NCI-H2107 (cell line): ENCODE data around the gene TREM1.
"Not testable (repeated sequence)": the region's sequence is repeated elsewhere in the genome, so short reads cannot be mapped to it uniquely, and the experiment has no call there.

Experiments used
- DNase-seq: peaks from one replicate; lab custom pipeline; 2025; lab: John Stamatoyannopoulos, UW

The TREM1 gene

GRCh38 chr6:41297248-41297647, 10.8 kb upstream of the TREM1 start:
- not testable (repeated sequence) for DNase-seq

GRCh38 chr6:41294214-41294872, 7.9 kb upstream of the TREM1 start:
- DNase-seq, result no peak

- DNase-seq, result no peak
These were observed 5.2 kb upstream of the TREM1 start for GRCh38 chr6:41291717-41292116.

- no peak for DNase-seq
These were observed 3.3 kb upstream of the TREM1 start for GRCh38 chr6:41289815-41290214.

- no peak for DNase-seq
These were observed 2.3 kb upstream of the TREM1 start for GRCh38 chr6:41288754-41289129.

GRCh38 chr6:41288030-41288753, 1.7 kb upstream of the TREM1 start:
- no peak for DNase-seq

- DNase-seq, result no peak
These were observed 1.8 kb downstream of the TREM1 start for GRCh38 chr6:41284726-41285125.

GRCh38 chr6:41283600-41283999, 2.9 kb downstream of the TREM1 start:
- DNase-seq, result no peak

- DNase-seq, result no peak
These were observed 6.0 kb downstream of the TREM1 start for GRCh38 chr6:41280381-41281057.

- peak; percentile 16 for DNase-seq
These were observed 7.6 kb downstream of the TREM1 start for GRCh38 chr6:41278699-41279405.

- no peak for DNase-seq
These were observed 8.9 kb downstream of the TREM1 start for GRCh38 chr6:41277605-41278004.

- DNase-seq, result no peak
These were observed 11.0 kb downstream of the TREM1 start for GRCh38 chr6:41275489-41275888.

GRCh38 chr6:41274256-41274655, 12.2 kb downstream of the TREM1 start:
- DNase-seq, result no peak

- no peak for DNase-seq
These were observed 12.8 kb downstream of the TREM1 start for GRCh38 chr6:41273714-41274113.

- no peak for DNase-seq
These were observed 13.8 kb downstream of the TREM1 start for GRCh38 chr6:41272591-41273240.

- DNase-seq, result no peak
These were observed 14.5 kb downstream of the TREM1 start for GRCh38 chr6:41271901-41272395.

- DNase-seq, result no peak
These were observed 16.8 kb downstream of the TREM1 start for GRCh38 chr6:41269716-41270115.

GRCh38 chr6:41269166-41269565, 17.3 kb downstream of the TREM1 start:
- no peak for DNase-seq

- no peak for DNase-seq
These were observed 18.0 kb downstream of the TREM1 start for GRCh38 chr6:41268478-41268877.

- DNase-seq, result no peak
These were observed 19.9 kb downstream of the TREM1 start for GRCh38 chr6:41266541-41266940.

GRCh38 chr6:41263267-41263666, 23.2 kb downstream of the TREM1 start:
- no peak for DNase-seq

GRCh38 chr6:41262401-41262800, 24.1 kb downstream of the TREM1 start:
- no peak for DNase-seq
